ENCODE measurements around the gene ATP1B3.
"Not testable (repeated sequence)": the region's sequence is repeated elsewhere in the genome, so short reads cannot be mapped to it uniquely, and the experiment has no call there.

ATP1B3 gene

GRCh38 chr3:141876381-141876890 is at the start of gene ATP1B3:
Gene ATP1B3 (plus strand): TSS chr3:141876643. CDS start chr3:141876802, 159 bp downstream.
- peak; percentile 83 for DNase-seq (ENCODE audit: low spot score)

- DNase-seq (ENCODE audit: low spot score) = no peak
Observed at GRCh38 chr3:141828487-141828886, 48.0 kb upstream of the ATP1B3 start.

- no peak for DNase-seq (ENCODE audit: low spot score)
Observed at GRCh38 chr3:141828890-141829289, 47.6 kb upstream of the ATP1B3 start.

- no peak for DNase-seq (ENCODE audit: low spot score)
Observed at GRCh38 chr3:141830508-141830907, 45.9 kb upstream of the ATP1B3 start.

GRCh38 chr3:141834292-141834691 is 42.2 kb upstream of the ATP1B3 start:
- no peak for DNase-seq (ENCODE audit: low spot score)

- no peak for DNase-seq (ENCODE audit: low spot score)
Observed at GRCh38 chr3:141835557-141836229, 40.8 kb upstream of the ATP1B3 start.

GRCh38 chr3:141839389-141839788 is 37.1 kb upstream of the ATP1B3 start:
- DNase-seq (ENCODE audit: low spot score) = no peak

- DNase-seq (ENCODE audit: low spot score) = no peak
Observed at GRCh38 chr3:141840737-141841544, 35.5 kb upstream of the ATP1B3 start.

- no peak for DNase-seq (ENCODE audit: low spot score)
Observed at GRCh38 chr3:141844108-141844507, 32.3 kb upstream of the ATP1B3 start.

- no peak for DNase-seq (ENCODE audit: low spot score)
Observed at GRCh38 chr3:141844812-141845211, 31.6 kb upstream of the ATP1B3 start.

- DNase-seq (ENCODE audit: low spot score) = no peak
Observed at GRCh38 chr3:141845407-141846049, 30.9 kb upstream of the ATP1B3 start.

- no peak for DNase-seq (ENCODE audit: low spot score)
Observed at GRCh38 chr3:141846050-141846433, 30.4 kb upstream of the ATP1B3 start.

GRCh38 chr3:141848159-141848748 is 28.2 kb upstream of the ATP1B3 start:
- DNase-seq (ENCODE audit: low spot score) = not testable (repeated sequence)

- DNase-seq (ENCODE audit: low spot score) = no peak
Observed at GRCh38 chr3:141849056-141849815, 27.2 kb upstream of the ATP1B3 start.

- DNase-seq (ENCODE audit: low spot score) = no peak
Observed at GRCh38 chr3:141851411-141851810, 25.0 kb upstream of the ATP1B3 start.

- no peak for DNase-seq (ENCODE audit: low spot score)
Observed at GRCh38 chr3:141853081-141853601, 23.3 kb upstream of the ATP1B3 start.

- no peak for DNase-seq (ENCODE audit: low spot score)
Observed at GRCh38 chr3:141853629-141854168, 22.7 kb upstream of the ATP1B3 start.

GRCh38 chr3:141854599-141854998 is 21.8 kb upstream of the ATP1B3 start:
- DNase-seq (ENCODE audit: low spot score) = no peak

GRCh38 chr3:141858312-141858711 is 18.1 kb upstream of the ATP1B3 start:
- DNase-seq (ENCODE audit: low spot score) = no peak

- DNase-seq (ENCODE audit: low spot score) = no peak
Observed at GRCh38 chr3:141859651-141860050, 16.8 kb upstream of the ATP1B3 start.

GRCh38 chr3:141860086-141860669 is 16.3 kb upstream of the ATP1B3 start:
- DNase-seq (ENCODE audit: low spot score) = no peak
